ENCODE measurements around the gene NDST1.

NDST1 gene

GRCh38 chr5:150519560-150519945 lies 11.6 kb downstream of the NDST1 start:
- DNase-seq (ENCODE audit: low read depth), result no peak
- no peak for TF ChIP-seq CTCF (conservative IDR thresholded peaks at IDR 0.05; ENCODE audit: low read length)

GRCh38 chr5:150519978-150520377 lies 12.0 kb downstream of the NDST1 start:
- H3K4me3 ChIP-seq (ENCODE audit: low read length), result no peak overlapping the region
- no peak for TF ChIP-seq CTCF (conservative IDR thresholded peaks at IDR 0.05; ENCODE audit: low read length)
- DNase-seq (ENCODE audit: low read depth), result no peak

More at GRCh38 chr5:150519560-150519945, 11.6 kb downstream of the NDST1 start:
- no peak overlapping the region for H3K4me3 ChIP-seq (ENCODE audit: low read length)

- H3K4me3 ChIP-seq (ENCODE audit: low read length), result no peak overlapping the region
These were observed 13.0 kb downstream of the NDST1 start for GRCh38 chr5:150520747-150521521.

GRCh38 chr5:150521522-150521817 lies 13.5 kb downstream of the NDST1 start:
- DNase-seq (ENCODE audit: low read depth), result no peak
- no peak overlapping the region for H3K4me3 ChIP-seq (ENCODE audit: low read length)
- no peak for TF ChIP-seq CTCF (conservative IDR thresholded peaks at IDR 0.05; ENCODE audit: low read length)

More at GRCh38 chr5:150520747-150521521, 13.0 kb downstream of the NDST1 start:
- no peak for TF ChIP-seq CTCF (conservative IDR thresholded peaks at IDR 0.05; ENCODE audit: low read length)
- no peak for DNase-seq (ENCODE audit: low read depth)

- no peak for DNase-seq (ENCODE audit: low read depth)
- no peak overlapping the region for H3K4me3 ChIP-seq (ENCODE audit: low read length)
- TF ChIP-seq CTCF (conservative IDR thresholded peaks at IDR 0.05; ENCODE audit: low read length), result no peak
These were observed 14.1 kb downstream of the NDST1 start for GRCh38 chr5:150521939-150522503.

GRCh38 chr5:150522504-150523414 lies 14.8 kb downstream of the NDST1 start:
- no peak for DNase-seq (ENCODE audit: low read depth)
- no peak for TF ChIP-seq CTCF (conservative IDR thresholded peaks at IDR 0.05; ENCODE audit: low read length)

More at GRCh38 chr5:150522504-150523414, 14.8 kb downstream of the NDST1 start:
- no peak overlapping the region for H3K4me3 ChIP-seq (ENCODE audit: low read length)

Data from AG10803 (cell line).